Measurements from ENCODE around the gene INAFM2. TPM values are rescaled to one million over a fixed set of nuclear protein-coding genes. Genes with fewer than 3 reads are reported as not detected.
A peak's percentile ranks its signal among the peaks of the same experiment; 100 is the strongest.

Gene INAFM2
- total and polyA plus RNA-seq, 9 of the 15 experiments (the other 6 are each of a cell fraction or from before 2014, with no cell fraction given), result 11.8 to 43.1 (median 27.2) TPM

GRCh38 chr15:40330368-40330836, 6.9 kb downstream of the INAFM2 start (continued):
- TF ChIP-seq GMEB1 (CRISPR knock-in tag; IDR thresholded peaks at IDR 0.05), result no peak
- no peak for TF ChIP-seq ZNF717 (CRISPR knock-in tag; IDR thresholded peaks at IDR 0.05)

- peaks cover under 1% of the 10 kb centered on the region; the same call in 2 of the 3 replicates for H3K79me2 ChIP-seq (ENCODE audit: control insufficient read depth, insufficient read depth, low read length)
- WGBS (ENCODE audit: insufficient coverage, low coverage, missing lambda C conversion rate), result 50% methylated on average over 7 of the region's 7 CpGs
- intact Hi-C loops (cut with micrococcal nuclease) (no loop called here), in situ Hi-C loops (cut with MboI) (no loop called here)
- H3K4me2 ChIP-seq (ENCODE audit: insufficient read depth, low read length), result peak overlapping the region; percentile 67
- no peak overlapping the region for H3K4me3 ChIP-seq
- H2AFZ ChIP-seq (ENCODE audit: low read depth, low read length), result peak overlapping the region; percentile 64
- ChIA-PET POLR2A (interaction anchor here (0.6 to 5.1 kb wide), 4 partner anchors 10 to 433 kb away, joined by 3 to 30 read pairs (median 4); partner anchors contain the start of genes CCDC9B and DISP2), CTCF (ENCODE audit: low intra/inter-chr PET ratio) (no interaction called here)
- no TSS peak for BruUV-seq (replicated peaks)
- H3K27ac ChIP-seq (ENCODE audit: extremely low read depth, low read depth, low read length), result peak overlapping the region; percentile 65
- ATAC-seq, result peak; percentile 14
- no peak for FAIRE-seq
- no peaks in the 10 kb centered on the region for H3K27me3 ChIP-seq (ENCODE audit: control insufficient read depth in 2 of 2, insufficient read depth in 2 of 2, low read length in 2 of 2)
- H3K36me3 ChIP-seq (ENCODE audit: control insufficient read depth, insufficient read depth, low read length), result peaks cover 24% of the 10 kb centered on the region
- no peaks in the 10 kb centered on the region for H3K9me3 ChIP-seq (replicated peaks; ENCODE audit: control insufficient read depth, insufficient read depth, low read depth, low read length)
- peak overlapping the region in 1 of 2 experiments; percentile 34; a peak in 1 of 4 replicates for H3K9ac ChIP-seq (ENCODE audit: insufficient read depth in 1 of 2, low read depth in 2 of 2, low read length in 2 of 2)
- DNase-seq (ENCODE audit: extremely low read depth in 1 of 4, low spot score in 3 of 4), result no peak
- peaks cover 50 to 70% of the 10 kb centered on the region in 2 experiments for H3K4me1 ChIP-seq (replicated peaks in 1 of 2; ENCODE audit: control insufficient read depth in 2 of 2, insufficient read depth in 2 of 2, low read length in 2 of 2)
- no peaks in the 10 kb centered on the region for H3K9me1 ChIP-seq (ENCODE audit: control insufficient read depth, insufficient read depth, low read length)
- H4K20me1 ChIP-seq (replicated peaks; ENCODE audit: control insufficient read depth, insufficient read depth, low read length), result no peaks in the 10 kb centered on the region
- TF ChIP-seq PATZ1 (CRISPR knock-in tag; IDR thresholded peaks at IDR 0.05; ENCODE audit: borderline replicate concordance), result no peak
- TF ChIP-seq MEIS2 (IDR thresholded peaks at IDR 0.05; ENCODE audit: partially characterized antibody), result no peak
- no peak for TF ChIP-seq GATA2 (CRISPR knock-in tag; IDR thresholded peaks at IDR 0.05)
- no peak for TF ChIP-seq ZNF140 (CRISPR knock-in tag; IDR thresholded peaks at IDR 0.05)
- no peak for TF ChIP-seq CREB1 (IDR thresholded peaks at IDR 0.05)
- TF ChIP-seq CREB1 (CRISPR knock-in tag; IDR thresholded peaks at IDR 0.05), result no peak
- no peak for TF ChIP-seq CBX8 (IDR thresholded peaks at IDR 0.05; ENCODE audit: borderline replicate concordance, extremely low read depth, low read depth, low read length, poor library complexity, severe bottlenecking)
- TF ChIP-seq E2F1 (CRISPR knock-in tag; IDR thresholded peaks at IDR 0.05), result no peak
- TF ChIP-seq THAP12 (CRISPR knock-in tag; IDR thresholded peaks at IDR 0.05), result no peak
Measured at GRCh38 chr15:40331026-40331425, 7.5 kb downstream of the INAFM2 start.

All from K562 (cell line).